K562 (cell line): Measurements from ENCODE around the gene BOLA3. TPM values are rescaled to one million over a fixed set of nuclear protein-coding genes. Genes with fewer than 3 reads are reported as not detected.

Source experiments
- ATF1 ChIP-seq, 2 experiments: fragments of 450-650 bp in 1 of 2; IDR thresholded peaks; 2 replicates each; pipeline ENCODE4 v1.6.1; 2016; ENCODE audit warnings: missing compliant biosample characterization in 1 of 2, missing genetic modification characterization in 1 of 2
- BCOR ChIP-seq: fragments of 450-650 bp; IDR thresholded peaks from 2 replicates; pipeline ENCODE4 v1.6.1; 2016
- CTBP1 ChIP-seq: fragments of 450-650 bp; IDR thresholded peaks from 2 replicates; pipeline ENCODE4 v1.6.1; 2016; ENCODE audit warnings: borderline replicate concordance
- EGR1 ChIP-seq: fragments of 450-650 bp; conservative IDR thresholded peaks from 2 replicates; pipeline ENCODE4 v1.6.1; 2017; ENCODE audit warnings: mild to moderate bottlenecking
- HDGF ChIP-seq: fragments of 450-650 bp; IDR thresholded peaks from 2 replicates; pipeline ENCODE4 v1.6.1; 2016
- KAT7 ChIP-seq: sonication (generic); formaldehyde crosslinking; IDR thresholded peaks from 2 replicates; pipeline ENCODE4 v1.8.0; 2022; ENCODE audit warnings: missing genetic modification reagents, mild to moderate bottlenecking, borderline replicate concordance
- MED1 ChIP-seq: sonication (generic); formaldehyde crosslinking; IDR thresholded peaks from 2 replicates; pipeline ENCODE4 v1.8.1; 2023; ENCODE audit warnings: missing genetic modification reagents, borderline replicate concordance
- MEF2A ChIP-seq: IDR thresholded peaks from 2 replicates; pipeline ENCODE4 v1.6.1; 2011; ENCODE audit warnings: low read depth, mild to moderate bottlenecking, low read length, moderate library complexity; ENCODE audit not compliant: control insufficient read depth
- RCOR1 ChIP-seq, 2 experiments: IDR thresholded peaks; 2 replicates each; pipeline ENCODE4 v1.6.1; 2012; ENCODE audit warnings: low read depth in 2 of 2, low read length in 2 of 2, borderline replicate concordance in 1 of 2, improper control_type of control experiment in 1 of 2
- SAP30 ChIP-seq: fragments of 200-600 bp; sonication (generic); IDR thresholded peaks from 2 replicates; pipeline ENCODE4 v1.6.1; 2012; ENCODE audit warnings: borderline replicate concordance, low read depth, mild to moderate bottlenecking, moderate library complexity, low read length, control low read depth, inconsistent platforms; ENCODE audit not compliant: insufficient read depth, poor library complexity, severe bottlenecking
- YY1 ChIP-seq, 3 experiments: IDR thresholded peaks; 2 replicates each; pipeline ENCODE4 v1.6.1; 2011; ENCODE audit warnings: low read length in 2 of 3, mild to moderate bottlenecking in 2 of 3, moderate library complexity in 2 of 3, borderline replicate concordance in 1 of 3, control low read depth in 1 of 3, low read depth in 1 of 3; ENCODE audit not compliant: insufficient read depth in 3 of 3, insufficient replicate concordance in 2 of 3, control insufficient read depth in 1 of 3, insufficient read length in 1 of 3; ENCODE audit errors: extremely low read depth in 1 of 3
- ZNF586 ChIP-seq: fragments of 450-650 bp; formaldehyde crosslinking; conservative IDR thresholded peaks from 2 replicates; pipeline ENCODE4 v1.4.0; 2020; ENCODE audit warnings: mild to moderate bottlenecking, moderate library complexity
- ZNF76 ChIP-seq: fragments of 250-450 bp; sonication (Bioruptor Pico); IDR thresholded peaks from 2 replicates; pipeline ENCODE4 v1.4.0; 2020; ENCODE audit warnings: mild to moderate bottlenecking, moderate library complexity, borderline replicate concordance
- polyA plus RNA-seq, 8 experiments: library from polyadenylated mRNA; depleted of rRNA in 4 of 8; stranded (reverse) in 5 of 8; unstranded in 3 of 8; fragments of >200 nt; fragmentation: Nextera tagmentation in 2 of 8; fragmentation: Illumina TruSeq in 1 of 8; extraction: Ambion mirVana in 2 of 8; extraction: Trizol in 1 of 8; gene quantifications; 2 replicates each; pipeline versions ENCODE4 v1.2.1 to v1.2.3, GENCODE V29; 2011 to 2014; ENCODE audit warnings: inconsistent platforms in 1 of 8, missing spikeins in 1 of 8
- total RNA-seq, 7 experiments: library from RNA; depleted of rRNA in 6 of 7; stranded (reverse); fragments of >200 nt in 6 of 7; fragmentation: Illumina TruSeq in 2 of 7; extraction: Trizol in 2 of 7; gene quantifications; 2 replicates each; pipeline versions ENCODE4 v1.2.1 to v1.2.3, GENCODE V29; 2011 to 2021; ENCODE audit warnings: low replicate concordance in 1 of 7
- TF ChIP-seq, protein P1 (sequence below), 2 experiments: fragments of 450-650 bp; IDR thresholded peaks; 2 replicates each; pipeline ENCODE4 v1.6.1; 2016; ENCODE audit warnings: mild to moderate bottlenecking in 2 of 2, borderline replicate concordance in 1 of 2, low read depth in 1 of 2, moderate library complexity in 1 of 2
- TF ChIP-seq, protein P2 (sequence below): fragments of 450-650 bp; formaldehyde crosslinking; conservative IDR thresholded peaks from 2 replicates; pipeline ENCODE4 v1.4.0; 2022; ENCODE audit warnings: mild to moderate bottlenecking, missing genetic modification characterization

BOLA3 gene
- total and polyA plus RNA-seq, 9 of the 15 experiments (the other 6 are each of a cell fraction or from before 2014, with no cell fraction given), result 149 to 619 (median 255) TPM

DNA sequence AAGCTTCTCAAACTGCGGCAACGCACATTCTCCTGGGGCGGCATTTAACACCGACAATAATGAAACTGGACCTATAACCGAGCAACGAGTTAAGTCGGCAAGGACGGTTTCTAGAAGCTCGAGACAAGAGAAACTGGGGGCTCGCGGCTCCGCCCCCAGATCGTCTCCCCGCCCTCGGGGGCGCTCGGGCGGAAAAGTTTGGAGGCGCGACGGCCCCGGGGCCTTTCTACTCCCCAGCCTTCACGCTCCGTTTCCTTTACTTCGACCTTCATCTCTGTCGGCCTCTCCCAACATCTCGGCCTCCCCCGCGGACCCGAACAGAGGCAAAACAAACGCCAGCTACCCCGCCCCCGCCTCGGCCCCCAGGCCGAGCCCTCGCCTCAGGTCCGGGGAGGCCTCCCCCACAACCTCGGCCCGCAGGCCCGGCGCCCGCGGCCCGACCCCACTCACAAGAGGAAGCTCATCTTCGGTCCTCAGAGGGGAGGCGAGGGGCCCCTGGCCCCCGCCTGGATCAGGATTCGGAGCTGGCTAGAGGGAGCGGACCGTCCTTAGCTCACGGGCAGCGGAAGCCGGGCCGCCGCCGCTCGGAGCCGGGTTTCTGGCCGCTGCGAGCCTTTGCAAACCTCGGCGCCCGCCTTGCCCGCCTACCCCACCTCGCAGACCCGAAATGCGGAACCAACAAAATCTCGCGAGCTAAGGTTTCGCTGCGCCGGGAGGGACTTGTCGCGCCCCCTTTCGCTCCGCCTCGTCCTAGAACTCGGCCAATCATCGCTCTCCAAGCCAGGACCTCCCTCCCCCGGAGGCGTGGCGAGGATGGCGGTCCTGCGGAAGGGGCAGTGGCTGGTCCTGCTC is 30.7 kb upstream of the BOLA3 start, which contains the start of gene MOB1A (continued):
- TF ChIP-seq, protein P1, sequence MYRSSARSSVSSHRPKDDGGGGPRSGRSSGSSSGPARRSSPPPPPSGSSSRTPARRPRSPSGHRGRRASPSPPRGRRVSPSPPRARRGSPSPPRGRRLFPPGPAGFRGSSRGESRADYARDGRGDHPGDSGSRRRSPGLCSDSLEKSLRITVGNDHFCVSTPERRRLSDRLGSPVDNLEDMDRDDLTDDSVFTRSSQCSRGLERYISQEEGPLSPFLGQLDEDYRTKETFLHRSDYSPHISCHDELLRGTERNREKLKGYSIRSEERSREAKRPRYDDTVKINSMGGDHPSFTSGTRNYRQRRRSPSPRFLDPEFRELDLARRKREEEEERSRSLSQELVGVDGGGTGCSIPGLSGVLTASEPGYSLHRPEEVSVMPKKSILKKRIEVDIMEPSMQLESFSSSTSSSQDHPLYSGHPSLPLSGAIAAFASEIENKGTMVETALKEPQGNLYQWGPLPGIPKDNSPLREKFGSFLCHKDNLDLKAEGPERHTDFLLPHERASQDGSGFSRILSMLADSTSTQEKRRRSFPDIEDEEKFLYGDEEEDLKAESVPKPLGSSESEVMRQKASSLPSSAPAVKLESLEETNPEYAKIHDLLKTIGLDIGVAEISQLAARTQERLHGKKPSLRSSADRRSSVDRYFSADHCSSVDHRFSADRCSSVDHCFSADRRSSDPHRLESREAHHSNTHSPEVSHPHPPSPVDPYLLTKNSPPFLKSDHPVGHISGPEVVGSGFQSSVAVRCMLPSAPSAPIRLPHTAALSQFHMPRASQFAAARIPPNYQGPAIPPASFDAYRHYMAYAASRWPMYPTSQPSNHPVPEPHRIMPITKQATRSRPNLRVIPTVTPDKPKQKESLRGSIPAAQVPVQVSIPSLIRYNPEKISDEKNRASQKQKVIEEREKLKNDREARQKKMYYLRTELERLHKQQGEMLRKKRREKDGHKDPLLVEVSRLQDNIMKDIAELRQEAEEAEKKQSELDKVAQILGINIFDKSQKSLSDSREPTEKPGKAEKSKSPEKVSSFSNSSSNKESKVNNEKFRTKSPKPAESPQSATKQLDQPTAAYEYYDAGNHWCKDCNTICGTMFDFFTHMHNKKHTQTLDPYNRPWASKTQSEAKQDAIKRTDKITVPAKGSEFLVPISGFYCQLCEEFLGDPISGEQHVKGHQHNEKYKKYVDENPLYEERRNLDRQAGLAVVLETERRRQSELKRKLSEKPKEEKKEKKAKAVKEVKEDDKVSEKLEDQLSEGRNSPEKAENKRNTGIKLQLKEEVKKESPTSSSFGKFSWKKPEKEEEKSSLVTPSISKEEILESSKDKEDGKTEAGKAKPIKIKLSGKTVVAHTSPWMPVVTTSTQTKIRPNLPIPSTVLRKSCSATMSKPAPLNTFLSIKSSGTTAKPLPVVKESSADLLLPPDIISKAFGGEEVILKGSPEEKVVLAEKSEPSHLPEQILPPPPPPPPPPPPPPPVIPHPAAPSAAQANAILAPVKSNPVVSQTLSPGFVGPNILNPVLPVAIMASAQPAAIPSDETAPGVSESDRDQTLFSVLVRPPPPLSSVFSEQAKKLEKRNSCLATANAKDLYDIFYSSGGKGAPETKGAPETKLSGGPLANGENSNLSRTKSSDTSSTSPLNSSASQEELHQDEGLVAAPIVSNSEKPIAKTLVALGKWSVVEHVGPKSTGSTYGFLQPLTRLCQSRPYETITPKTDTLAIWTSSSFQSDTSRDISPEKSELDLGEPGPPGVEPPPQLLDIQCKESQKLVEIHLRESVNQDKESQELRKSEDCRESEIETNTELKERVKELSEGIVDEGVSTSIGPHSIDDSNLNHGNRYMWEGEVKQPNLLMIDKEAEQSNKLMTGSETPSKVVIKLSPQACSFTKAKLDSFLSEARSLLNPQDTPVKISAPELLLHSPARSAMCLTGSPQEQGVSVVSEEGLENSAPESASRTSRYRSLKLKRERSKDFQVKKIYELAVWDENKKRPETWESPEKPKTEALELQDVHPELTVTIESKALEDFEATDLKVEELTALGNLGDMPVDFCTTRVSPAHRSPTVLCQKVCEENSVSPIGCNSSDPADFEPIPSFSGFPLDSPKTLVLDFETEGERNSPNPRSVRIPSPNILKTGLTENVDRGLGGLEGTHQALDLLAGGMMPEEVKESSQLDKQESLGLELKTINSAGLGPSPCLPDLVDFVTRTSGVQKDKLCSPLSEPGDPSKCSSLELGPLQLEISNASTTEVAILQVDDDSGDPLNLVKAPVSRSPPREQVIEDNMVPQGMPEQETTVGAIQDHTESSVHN (IDR thresholded peaks at IDR 0.05; ENCODE audit: borderline replicate concordance in 1 of 2, low read depth in 1 of 2), result no peak
- TF ChIP-seq SAP30, result peak; percentile 49
- TF ChIP-seq HDGF, result no peak
- TF ChIP-seq ZNF586 (CRISPR knock-in tag), result no peak
- TF ChIP-seq, protein P2, sequence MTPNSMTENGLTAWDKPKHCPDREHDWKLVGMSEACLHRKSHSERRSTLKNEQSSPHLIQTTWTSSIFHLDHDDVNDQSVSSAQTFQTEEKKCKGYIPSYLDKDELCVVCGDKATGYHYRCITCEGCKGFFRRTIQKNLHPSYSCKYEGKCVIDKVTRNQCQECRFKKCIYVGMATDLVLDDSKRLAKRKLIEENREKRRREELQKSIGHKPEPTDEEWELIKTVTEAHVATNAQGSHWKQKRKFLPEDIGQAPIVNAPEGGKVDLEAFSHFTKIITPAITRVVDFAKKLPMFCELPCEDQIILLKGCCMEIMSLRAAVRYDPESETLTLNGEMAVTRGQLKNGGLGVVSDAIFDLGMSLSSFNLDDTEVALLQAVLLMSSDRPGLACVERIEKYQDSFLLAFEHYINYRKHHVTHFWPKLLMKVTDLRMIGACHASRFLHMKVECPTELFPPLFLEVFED (CRISPR knock-in tag), result no peak
- peak; percentile 52 for TF ChIP-seq CTBP1
- TF ChIP-seq KAT7 (CRISPR knock-in tag), result peak; percentile 43; the same call in 1 of the 2 replicates
- no peak for TF ChIP-seq ZNF76
- TF ChIP-seq BCOR, result no peak
- no peak for TF ChIP-seq MEF2A
- TF ChIP-seq RCOR1 (IDR thresholded peaks at IDR 0.05; ENCODE audit: borderline replicate concordance in 1 of 2, low read depth in 2 of 2, low read length in 2 of 2), result peak in 1 of 2 experiments; percentile 25; a peak in 1 of 4 replicates
- TF ChIP-seq MED1, result no peak
- peak; percentile 95 for TF ChIP-seq EGR1
- TF ChIP-seq YY1 (IDR thresholded peaks at IDR 0.05; ENCODE audit: borderline replicate concordance in 1 of 3, control insufficient read depth in 1 of 3, extremely low read depth in 1 of 3, insufficient read depth in 3 of 3, insufficient read length in 1 of 3, insufficient replicate concordance in 2 of 3, low read depth in 1 of 3, low read length in 2 of 3), result peak in 1 of 3 experiments; percentile 75
- no peak for TF ChIP-seq ATF1 (CRISPR knock-in tag; IDR thresholded peaks at IDR 0.05)
- peak; percentile 54; the same call in 1 of the 2 replicates for TF ChIP-seq ATF1 (tag; IDR thresholded peaks at IDR 0.05)
